ENCODE data around the gene FRG2B.
"Not testable (repeated sequence)": the region's sequence is repeated elsewhere in the genome, so short reads cannot be mapped to it uniquely, and the experiment has no call there.

Gene FRG2B

DNA sequence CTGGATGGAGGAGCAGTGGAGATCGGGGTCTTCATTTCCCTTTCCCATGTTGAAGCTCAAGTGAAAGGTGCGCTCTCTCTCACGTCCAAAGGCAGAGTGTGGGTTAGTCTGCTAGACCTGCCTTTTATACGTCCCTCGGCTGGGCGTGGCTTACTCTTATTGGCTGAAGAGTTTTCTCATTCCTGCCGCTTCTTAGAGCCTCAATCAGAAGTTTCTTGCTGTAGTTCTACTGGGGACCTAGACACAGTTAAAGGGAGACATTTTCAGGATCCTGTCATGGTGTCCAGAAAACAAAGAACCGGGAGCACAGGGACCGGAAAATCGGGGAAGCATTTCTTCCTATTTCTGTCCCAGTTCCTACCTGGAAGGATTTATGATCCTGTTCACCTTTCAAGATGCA lies at the start of gene FRG2B:
Gene FRG2B, minus strand, starts transcription at position 101 of the 400 bp plus-strand sequence. Its CDS starts 53 bp downstream, at position 48.
- not testable (repeated sequence) for DNase-seq (ENCODE audit: low read depth)

DNA sequence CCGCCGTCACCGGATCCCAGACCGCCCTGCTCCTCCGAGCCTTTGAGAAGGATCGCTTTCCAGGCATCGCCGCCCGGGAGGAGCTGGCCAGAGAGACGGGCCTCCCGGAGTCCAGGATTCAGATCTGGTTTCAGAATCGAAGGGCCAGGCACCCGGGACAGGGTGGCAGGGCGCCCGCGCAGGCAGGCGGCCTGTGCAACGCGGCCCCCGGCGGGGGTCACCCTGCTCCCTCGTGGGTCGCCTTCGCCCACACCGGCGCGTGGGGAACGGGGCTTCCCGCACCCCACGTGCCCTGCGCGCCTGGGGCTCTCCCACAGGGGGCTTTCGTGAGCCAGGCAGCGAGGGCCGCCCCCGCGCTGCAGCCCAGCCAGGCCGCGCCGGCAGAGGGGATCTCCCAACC lies 40.9 kb upstream of the FRG2B start:
- not testable (repeated sequence) for DNase-seq (ENCODE audit: low read depth)

DNA sequence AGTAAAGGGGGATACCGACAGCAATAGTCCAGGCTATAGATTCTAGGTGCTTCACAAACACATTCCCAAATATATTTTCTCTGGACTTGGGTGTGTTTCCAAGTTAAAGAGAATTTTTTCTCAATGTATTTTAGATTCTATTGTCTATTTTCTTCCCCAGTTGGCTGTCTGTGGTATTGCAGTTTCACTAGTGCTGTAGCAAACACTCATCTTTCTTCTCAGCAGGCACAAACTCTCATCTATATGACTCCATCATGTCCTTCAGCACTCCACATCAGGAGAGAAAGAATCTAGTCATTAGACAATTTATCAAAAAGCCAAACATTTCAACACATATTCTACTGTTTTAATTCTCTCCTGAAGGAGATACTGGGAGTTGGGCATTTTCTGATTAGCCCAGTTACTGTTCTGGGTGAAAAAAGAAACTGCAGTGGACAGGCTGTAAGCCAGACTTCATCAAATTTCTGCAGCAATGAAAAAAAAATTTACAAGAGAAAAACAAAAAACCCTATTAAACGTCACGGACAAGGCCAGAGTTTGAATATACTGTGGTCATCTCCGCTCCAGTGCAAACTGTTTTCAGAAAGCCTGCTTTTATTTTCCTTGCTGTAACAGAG lies 37.1 kb upstream of the FRG2B start:
- DNase-seq (ENCODE audit: low read depth) = not testable (repeated sequence)

DNA sequence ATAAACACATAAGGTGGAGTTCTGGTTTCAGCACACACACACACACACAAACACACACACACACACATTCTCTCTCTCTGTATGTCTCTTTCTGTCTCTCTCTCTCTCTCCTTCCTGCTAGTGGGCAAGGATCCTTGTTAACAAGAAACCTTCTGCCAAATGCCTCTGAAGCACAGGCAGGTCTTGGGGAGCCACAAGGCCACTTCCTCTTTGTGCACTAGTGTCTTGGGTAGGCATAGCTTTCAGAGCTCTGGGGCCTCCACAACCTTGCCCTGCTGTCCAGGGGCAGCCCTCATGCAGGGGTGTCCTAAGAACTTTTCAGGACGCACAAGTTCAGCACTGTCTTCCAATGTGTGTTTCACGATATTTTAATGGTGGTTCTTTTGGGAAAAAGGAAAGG lies 34.5 kb upstream of the FRG2B start:
- DNase-seq (ENCODE audit: low read depth) = not testable (repeated sequence)

DNA sequence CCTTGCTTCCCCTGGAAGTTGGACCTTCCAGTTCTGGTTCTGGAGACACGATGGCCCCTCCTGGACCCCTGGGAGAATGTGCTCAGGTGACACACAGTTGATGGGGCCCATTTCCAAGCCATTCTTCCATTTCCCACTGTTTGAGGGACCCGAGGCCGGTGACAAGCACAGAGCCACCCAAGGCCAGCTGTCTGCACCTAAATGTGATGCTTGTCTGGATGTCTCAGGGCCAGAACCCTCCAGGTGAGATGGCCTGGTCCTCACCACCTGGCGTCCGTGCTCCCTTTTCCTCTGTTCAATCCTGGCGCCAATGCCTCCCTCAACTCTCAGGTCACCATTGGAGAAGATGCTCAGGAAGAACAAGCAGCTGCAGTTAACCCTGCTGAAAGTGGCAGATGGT lies 33.9 kb upstream of the FRG2B start:
- not testable (repeated sequence) for DNase-seq (ENCODE audit: low read depth)

DNA sequence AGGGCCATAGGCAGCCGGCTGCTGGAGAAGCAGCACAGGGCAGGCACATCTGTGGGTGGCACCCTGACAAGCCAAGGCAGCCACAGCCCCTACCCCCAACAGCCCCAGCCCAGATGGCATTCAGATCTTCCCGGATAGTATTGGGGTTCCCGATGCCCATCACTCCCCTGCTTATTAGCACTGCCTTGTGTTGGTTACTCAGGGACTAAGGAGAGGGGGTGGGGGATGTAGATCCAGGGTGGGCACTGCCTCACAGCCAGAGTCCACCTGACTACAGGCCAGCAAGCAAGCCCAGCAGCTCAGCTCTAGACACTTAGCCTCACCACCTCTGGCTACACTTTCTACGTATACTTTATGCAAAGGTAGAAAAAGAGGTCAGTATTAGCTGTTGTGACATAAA lies 30.7 kb upstream of the FRG2B start:
- not testable (repeated sequence) for DNase-seq (ENCODE audit: low read depth)

DNA sequence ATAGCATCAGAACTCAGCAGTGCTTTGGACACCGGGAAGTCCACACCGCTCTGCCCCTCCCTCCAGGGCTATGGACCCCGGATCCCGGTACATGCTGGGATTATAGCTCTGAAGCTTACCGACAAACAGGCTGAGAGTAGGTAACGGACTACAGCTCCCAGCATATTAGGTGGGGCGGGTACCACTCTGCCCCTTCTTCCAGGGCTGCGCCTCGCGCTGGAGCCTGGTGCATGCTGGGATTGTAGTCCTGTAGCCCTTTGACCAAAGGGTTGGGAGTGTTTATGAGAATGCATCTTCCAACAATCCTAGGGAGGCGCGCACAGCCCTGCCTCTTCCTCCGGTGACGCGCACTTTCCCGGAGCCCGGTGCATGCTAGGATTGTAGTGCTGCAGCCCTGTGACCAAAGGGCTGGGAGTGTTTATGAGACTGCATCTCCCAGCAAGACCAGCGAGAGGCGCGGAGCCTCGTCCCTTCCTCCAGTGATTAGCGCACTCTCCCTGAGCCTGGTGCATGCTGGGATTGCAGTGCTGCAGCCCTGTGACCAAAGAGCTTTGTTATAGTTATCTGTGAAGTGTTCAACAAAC lies 22.4 kb upstream of the FRG2B start:
- not testable (repeated sequence) for DNase-seq (ENCODE audit: low read depth)

DNA sequence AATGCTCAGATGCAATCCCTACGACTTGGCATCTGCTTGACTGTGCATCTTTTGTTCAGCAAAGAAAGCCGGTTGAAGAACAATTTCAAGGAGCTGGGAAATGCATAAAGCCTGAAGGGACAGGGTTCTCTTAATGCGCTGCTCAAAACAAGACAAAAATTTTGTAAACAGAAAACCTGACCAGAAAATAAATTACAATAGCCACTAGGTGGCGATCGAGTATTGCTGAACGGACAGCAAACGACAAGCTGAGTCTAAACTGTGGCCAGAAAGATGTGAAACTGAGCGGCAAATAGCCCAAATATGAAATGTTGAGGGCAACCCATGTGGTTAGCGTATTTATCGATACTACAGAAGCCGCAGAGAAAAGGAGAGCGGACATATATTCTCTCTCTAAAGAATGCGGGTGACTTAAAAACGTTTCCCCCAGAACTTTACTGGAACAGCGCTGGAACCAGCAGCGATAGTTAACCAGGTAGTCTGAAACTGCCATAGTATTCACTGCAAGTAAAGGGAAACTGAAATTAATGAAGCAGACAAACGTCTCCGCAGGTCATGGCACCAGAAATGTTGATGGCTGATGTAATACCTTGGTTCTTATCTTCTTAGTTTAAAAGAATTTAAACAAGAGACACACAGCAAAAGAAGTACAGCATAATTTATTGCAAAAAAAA lies 20.6 kb upstream of the FRG2B start:
- not testable (repeated sequence) for DNase-seq (ENCODE audit: low read depth)

DNA sequence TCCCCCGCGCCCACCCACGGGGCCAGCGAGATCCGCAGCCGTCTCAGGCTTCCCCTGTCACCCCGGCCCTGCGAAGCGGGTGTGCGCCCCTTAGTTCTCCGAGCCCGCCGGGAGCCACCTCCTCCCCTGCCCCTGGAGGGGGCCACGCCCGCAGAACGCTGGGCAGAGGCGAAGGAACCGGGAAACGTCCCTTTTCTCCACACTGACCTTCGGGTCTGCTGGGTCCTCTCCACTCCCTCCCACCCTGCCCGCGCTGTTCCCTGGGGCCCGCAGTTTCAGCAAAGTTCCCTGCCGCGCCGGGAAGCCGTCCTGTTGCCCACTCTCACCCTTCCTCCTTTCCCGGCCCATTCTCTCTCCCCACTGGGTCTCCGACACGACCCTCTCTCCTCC lies 11.2 kb upstream of the FRG2B start:
- not testable (repeated sequence) for DNase-seq (ENCODE audit: low read depth)

DNA sequence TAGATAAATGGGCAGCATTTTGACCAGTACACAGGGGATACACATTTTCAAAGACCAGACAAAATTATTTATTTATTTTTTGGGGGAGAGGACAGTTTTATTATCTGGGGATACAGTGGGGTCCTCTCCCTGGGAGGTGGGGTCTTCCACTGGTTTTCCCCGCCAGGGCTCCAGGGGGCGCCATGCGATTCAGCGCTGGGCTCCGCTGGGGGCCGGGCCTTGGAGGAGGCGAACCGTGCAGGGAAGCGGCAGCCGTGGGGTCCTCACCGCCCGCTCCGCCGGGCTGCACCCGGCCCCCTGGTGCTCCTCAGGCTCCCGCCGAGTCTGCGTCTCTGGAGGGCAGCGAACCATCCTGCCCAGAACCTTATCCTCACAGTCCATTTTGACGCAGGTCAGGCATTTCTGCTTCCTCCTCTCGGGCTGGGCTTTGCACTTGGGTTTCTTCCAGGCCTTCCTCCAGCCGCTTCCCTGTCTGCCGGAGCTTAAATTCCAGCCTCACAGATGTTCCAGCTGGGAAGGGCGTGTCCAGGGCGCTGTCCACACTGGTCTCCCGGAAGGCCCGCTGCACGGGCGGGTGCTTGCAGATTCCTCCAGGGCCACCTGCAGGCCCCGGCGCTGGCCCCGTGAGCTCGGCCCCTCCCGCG lies 10.7 kb upstream of the FRG2B start:
- DNase-seq (ENCODE audit: low read depth) = not testable (repeated sequence)

DNA sequence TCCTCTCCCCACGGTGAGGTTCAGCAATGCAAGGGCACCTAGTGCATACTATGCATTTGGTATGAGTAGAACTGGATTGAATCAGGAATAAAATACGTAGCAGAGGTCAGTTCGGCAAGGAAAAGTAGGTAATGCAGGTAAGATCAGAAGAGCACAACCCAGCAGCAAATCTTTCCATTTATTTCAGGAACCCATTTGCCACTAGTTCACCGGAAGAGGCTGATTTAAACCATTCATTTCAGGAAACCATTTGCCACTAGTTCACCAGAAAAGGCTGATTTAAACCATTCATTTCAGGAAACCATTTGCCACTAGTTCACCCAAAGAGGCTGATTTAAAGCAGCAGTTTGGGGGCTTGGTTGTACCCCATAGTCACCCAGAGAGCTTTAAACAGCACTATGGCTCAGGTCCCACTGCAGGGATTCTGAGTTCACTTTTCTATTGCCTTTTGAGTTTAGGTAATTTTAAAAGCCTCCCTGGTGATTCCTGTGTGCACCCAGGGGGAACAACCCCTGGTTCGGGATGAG lies 4.2 kb upstream of the FRG2B start:
- not testable (repeated sequence) for DNase-seq (ENCODE audit: low read depth)

DNA sequence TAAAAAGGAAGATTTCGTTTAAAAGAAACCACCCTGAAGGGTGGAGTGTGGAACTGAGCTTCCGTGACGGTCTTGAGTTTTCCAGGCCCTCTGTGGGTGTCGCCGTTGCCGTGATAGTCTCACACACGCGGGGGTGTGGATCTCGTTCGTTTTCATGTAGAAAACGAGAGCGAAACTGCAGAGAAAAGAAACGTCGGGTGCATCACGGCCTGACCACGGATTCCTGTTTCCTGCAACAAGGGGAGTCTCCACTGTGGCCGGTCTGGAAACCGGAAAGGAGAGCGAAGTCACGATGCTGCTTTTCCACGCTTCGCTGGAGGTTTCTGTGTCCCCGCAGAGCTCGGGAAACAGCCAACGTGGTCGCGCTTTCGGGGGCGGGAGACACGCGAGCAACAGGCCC lies 4.1 kb downstream of the FRG2B start:
- not testable (repeated sequence) for DNase-seq (ENCODE audit: low read depth)

DNA sequence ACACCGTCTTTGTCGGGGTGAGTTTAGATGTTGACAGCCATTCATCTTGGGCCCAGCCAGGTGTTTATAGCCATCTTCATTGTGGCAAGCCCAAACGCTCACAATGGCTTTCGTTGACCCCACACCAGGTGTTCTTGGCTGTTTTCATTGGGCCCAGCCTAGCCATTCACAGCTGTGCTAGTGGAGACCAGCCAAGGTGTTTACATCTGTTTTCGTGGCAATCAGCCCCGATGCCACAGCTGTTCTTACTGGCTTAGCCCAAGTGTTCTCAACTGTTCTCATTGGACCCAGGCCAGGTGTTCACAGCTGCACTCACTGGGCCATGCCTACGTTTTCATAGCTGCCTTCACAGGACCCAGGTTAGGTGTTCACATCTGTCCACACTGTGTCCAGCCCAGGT lies 7.7 kb downstream of the FRG2B start:
- no peak for DNase-seq (ENCODE audit: low read depth)

DNA sequence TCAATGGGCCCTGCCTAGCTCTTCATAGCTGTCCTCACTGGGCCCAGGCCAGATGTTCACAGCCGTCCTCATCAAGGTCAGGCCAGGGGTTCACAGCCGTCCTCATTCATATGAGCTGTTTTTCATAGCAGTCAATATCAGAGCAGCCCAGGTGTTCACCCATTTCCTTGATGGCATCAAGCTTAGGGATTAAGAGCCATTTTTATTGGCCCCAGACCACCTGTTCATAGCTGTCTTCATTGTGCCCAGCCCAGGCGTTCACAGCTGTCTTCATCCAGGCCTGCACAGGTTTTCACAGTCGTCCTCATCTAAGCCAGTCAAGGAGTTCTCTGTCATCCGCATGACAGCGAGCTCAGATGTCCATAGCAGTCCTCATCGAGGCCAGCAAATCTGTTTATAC lies 9.4 kb downstream of the FRG2B start:
- DNase-seq (ENCODE audit: low read depth) = no peak

DNA sequence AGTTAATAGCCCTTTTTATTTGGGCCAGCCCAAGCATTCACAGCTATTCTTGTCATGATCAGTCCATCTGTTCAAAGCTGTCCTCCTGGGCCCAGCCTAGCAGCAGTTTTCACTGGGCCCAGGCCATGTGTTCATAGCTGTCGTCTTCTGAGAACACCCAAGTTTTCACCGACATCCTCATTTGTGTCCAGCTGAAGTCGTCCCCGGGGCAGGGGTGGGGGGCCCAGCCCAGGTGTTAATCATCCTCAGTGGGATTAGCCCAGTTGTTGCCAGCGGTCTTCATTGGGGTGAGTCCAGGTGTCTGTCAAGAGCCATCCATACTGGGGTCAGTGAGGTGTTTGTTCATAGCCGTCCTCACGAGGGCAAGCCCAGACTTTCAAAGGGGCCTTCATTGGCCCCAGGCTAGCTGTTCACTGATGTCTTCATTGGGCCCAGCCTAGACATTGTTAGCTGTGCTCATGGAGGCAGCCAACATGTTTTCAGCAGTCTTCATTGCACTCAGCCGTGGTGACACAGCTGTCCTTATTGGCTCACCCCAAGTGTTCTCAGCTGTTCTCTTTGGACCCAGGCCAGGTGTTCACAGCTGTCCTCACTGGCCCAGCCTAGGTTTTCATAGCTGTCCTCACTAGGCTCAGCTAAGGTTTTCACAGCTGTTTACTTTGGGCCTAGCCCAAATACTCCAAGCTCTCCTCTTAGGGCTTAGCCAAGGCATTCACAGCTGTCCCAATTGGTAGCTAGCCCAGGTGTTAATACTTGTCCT lies 10.0 kb downstream of the FRG2B start:
- no peak for DNase-seq (ENCODE audit: low read depth)

DNA sequence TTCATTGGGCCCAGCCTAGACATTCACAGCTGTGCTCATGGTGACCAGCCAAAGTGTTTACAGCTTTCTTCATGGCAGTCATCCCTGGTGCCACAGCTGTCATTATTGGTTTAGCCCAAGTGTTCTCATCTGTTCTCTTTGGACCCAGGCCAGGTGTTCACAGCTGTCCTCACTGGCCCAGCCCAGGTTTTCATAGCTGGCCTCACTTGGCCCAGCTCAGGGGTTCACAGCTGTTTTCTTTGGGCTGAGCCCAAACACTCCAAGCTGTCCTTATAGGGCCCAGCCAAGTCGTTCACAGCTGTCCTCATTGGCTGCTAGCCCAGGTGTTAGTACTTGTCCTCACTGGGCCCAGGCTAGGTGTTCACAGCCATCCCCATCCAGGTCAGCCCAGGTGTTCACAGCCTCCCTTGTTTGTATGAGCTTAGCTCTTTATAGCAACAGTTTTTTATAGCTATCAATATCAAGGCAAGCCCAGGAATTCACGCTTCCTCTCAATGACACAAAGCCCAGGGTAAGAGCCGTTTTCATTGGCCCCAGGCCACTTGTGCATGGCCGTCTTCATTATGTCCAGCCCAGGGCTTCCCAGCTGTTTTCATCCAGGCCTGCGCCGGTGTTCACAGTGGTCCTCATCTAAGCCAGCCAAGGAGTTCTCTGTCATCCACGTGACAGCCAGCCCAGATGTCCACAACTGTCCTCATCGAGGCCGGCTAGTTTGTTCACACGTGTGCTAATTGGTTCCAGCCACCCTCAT lies 11.6 kb downstream of the FRG2B start:
- DNase-seq (ENCODE audit: low read depth) = no peak

DNA sequence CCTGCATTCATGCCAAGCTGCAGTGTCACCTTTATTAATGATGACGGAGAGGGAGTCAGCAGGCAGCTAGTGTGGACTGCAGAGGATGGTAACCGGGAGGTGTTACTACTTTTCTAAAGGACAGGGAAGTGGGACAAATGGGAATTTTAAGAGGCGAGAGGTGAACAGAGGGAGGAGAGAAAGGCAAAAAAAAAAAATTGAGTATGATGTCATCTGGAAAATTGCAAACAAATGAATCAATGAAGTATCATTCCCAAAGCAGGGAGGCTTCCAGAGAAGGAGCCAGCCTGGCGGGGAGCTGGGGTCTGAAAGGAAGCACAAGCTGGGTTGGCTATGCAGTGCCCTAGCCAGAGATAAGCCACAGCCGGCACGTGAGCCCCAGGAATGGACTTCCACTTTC lies 12.9 kb downstream of the FRG2B start:
- no peak for DNase-seq (ENCODE audit: low read depth)

DNA sequence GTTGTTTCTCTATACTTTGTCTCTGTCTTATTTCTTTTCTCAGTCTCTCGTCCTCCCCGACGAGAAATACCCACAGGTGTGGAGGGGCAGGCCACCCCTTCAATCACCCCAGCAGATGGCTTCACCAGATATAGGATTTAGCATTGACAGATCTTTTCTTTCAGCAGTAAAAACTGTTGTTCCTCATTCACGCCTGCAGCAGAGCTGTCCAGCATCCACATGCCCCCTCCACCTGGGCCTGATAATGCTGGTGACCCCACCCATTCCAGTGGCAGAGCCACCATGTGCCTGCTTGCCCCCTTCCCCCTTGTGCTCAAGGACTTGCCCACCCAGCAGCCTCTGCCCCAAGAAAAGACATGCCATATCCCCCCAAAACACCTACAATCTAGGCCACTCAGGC lies 15.5 kb downstream of the FRG2B start:
- DNase-seq (ENCODE audit: low read depth) = no peak

DNA sequence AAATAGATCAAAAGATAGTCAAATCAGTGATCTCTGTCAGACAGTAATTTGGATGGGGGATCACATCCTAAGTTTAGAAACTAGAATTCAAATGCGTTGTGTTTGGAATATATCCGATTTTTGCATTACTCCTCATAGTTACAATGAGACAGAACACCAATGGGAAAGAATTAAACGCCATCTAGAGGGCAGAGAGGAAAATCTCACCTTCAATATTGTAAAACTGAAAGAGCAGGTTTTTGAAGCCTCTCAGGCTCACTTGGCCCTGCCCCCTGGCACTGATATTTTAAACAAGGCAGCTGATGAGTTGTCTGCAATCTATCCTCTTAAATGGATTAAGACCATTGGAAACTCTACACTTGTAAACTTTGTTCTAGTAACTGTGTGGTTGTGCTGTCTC lies 17.7 kb downstream of the FRG2B start:
- DNase-seq (ENCODE audit: low read depth) = peak; percentile 33

DNA sequence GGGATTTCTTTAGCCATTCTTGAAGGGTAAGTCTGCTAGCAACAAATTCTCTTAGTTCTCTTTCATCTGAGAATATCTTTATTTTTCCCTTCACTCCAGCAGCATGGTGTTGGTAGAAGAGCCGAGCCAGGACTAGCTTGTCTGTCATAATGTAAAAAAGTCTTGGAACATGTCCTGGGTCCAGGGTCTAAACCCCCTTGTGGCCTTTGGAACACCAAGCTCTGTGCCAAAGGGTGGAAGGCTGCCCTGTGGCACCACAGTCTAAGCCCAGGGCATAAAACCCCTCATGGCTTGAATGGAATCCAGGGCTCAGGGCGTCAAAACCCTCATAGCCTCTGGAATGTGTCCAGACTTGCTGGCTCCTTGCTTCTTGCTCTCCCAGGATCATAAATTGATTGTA lies 23.2 kb downstream of the FRG2B start:
- not testable (repeated sequence) for DNase-seq (ENCODE audit: low read depth)

DNA sequence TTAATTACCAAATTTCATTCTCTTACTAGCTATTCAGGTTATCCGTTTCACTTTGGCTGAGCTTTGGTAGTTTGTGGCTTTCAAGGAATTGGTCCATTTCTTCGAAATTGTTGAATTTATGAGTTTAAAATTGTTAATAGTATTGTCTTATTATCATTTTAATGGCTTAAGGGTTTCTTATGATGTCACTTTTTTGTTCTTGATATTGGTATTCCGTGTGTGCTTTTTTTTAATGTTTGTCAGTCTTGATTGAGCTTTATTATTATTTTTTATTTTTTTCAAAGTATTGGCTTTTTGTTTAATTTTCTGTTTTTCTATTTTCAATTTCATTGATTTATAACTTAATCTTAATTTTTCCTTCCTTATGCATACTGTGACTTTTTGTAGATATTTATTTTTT lies 25.9 kb downstream of the FRG2B start:
- DNase-seq (ENCODE audit: low read depth) = no peak
